Stimulated activated memory B cell treated with anti-CD40 and anti-IgM and Interleukin-4, amounts not matched to agents 10 μg/mL and 1 μg/mL and 100 μg/mL, for 72 hours (primary cell): ENCODE results near the gene FBXO8.

Experiments used
- ATAC-seq: fragments of 150-1000 bp; cut with Tn5 transposase; 2 replicates; pipeline ENCODE4 v1.10.0; 2021
- H3K27ac Mint-ChIP-seq: one replicate; pipeline ENCODE4 v1.8.0; 2022; ENCODE audit warnings: mild to moderate bottlenecking, mixed read lengths
- H3K27me3 Mint-ChIP-seq: one replicate; pipeline ENCODE4 v1.8.0; 2022; ENCODE audit warnings: mixed read lengths
- H3K36me3 Mint-ChIP-seq: one replicate; pipeline ENCODE4 v1.8.0; 2022; ENCODE audit warnings: mixed read lengths
- H3K4me1 Mint-ChIP-seq: one replicate; pipeline ENCODE4 v1.8.0; 2022; ENCODE audit warnings: mixed read lengths
- H3K4me3 Mint-ChIP-seq: one replicate; pipeline ENCODE4 v1.8.0; 2022; ENCODE audit warnings: mild to moderate bottlenecking, moderate library complexity, mixed read lengths
- H3K9me3 Mint-ChIP-seq: one replicate; pipeline ENCODE4 v1.8.0; 2022; ENCODE audit warnings: mixed read lengths

FBXO8 gene, protein sequence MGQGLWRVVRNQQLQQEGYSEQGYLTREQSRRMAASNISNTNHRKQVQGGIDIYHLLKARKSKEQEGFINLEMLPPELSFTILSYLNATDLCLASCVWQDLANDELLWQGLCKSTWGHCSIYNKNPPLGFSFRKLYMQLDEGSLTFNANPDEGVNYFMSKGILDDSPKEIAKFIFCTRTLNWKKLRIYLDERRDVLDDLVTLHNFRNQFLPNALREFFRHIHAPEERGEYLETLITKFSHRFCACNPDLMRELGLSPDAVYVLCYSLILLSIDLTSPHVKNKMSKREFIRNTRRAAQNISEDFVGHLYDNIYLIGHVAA

GRCh38 chr4:174283507-174284471, at the start of gene FBXO8, which contains the start of gene CEP44:
FBXO8 (minus strand) TSS chr4:174283667; CDS start chr4:174263092, 20,575 bp downstream.
CEP44 (plus strand) TSS chr4:174283911; CDS start chr4:174299122, 15,211 bp downstream.
- no peaks in the 10 kb centered on the region for H3K9me3 Mint-ChIP-seq
- H3K27ac Mint-ChIP-seq: peak within 1 kb of the TSS; percentile 99
- ATAC-seq: peak; percentile 86
- H3K4me3 Mint-ChIP-seq: peak within 1 kb of the TSS; percentile 100
- H3K36me3 Mint-ChIP-seq: peaks cover 19% of the 10 kb centered on the region
- peaks cover 63% of the 10 kb centered on the region for H3K4me1 Mint-ChIP-seq
- no peaks in the 10 kb centered on the region for H3K27me3 Mint-ChIP-seq

DNA sequence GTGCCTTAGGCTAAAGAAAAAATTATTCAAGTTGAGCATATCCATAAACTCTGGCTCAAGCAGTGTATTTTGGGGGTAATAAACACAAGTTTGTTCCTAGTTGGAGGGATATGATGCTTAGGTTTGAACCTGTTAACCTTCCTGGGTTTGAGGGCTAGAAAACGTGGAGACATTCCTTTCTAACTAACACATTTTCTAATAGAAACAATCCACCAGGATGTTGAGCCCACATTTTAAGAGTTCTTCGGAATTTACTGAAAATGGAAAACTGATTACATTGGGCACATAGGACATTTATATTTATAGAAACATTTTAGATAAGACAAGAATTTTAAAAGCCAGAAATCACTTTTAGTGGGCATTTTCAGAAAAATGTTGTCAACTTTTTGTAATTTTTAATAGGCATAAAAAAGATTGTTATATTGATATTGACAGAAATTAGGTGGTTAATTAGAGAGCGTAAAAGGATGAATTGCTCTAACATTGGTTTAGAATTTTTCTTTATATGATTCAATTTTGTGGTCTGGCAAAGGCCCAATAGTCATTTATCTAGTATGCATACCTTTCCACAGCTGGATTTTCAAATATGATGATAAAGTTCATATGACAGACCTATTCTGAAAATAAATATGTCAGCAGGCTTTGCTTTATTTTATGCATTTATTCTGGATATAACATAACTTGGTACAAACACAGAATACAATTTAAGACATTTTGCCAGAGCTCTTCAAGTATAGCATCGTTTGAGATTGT, 49.5 kb upstream of the FBXO8 start:
- Mint-ChIP-seq H3K36me3 (peaks cover 5% of the 10 kb centered on the region), H3K4me3 (no peak overlapping the region), H3K27me3 (no peaks in the 10 kb centered on the region)

DNA sequence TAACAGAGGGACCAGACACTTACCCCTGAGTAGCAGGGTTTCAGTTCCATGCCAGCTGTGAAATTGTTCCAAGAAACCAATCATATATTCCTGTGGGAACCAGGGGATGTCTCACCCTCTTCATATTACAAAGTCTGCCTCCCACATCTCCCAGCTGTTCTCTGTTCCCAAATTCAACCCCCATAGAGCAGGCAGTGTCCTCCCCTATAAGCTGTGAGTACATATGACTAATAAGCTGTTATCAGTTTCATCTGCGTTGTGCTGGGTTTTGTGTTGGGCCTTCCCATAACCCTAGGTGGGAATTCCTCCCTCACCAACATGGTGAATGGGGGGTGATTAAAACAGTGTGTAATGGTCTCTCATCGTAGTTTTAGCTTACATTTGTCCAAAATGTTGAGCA, 41.3 kb upstream of the FBXO8 start:
- Mint-ChIP-seq H3K4me3 (no peak overlapping the region), H3K4me1 (no peaks in the 10 kb centered on the region)
- ATAC-seq: no peak

More for the DNA sequence above, 49.5 kb upstream of the FBXO8 start:
- ATAC-seq: no peak
- no peaks in the 10 kb centered on the region for H3K4me1 Mint-ChIP-seq
- no peak overlapping the region for H3K27ac Mint-ChIP-seq
- no peaks in the 10 kb centered on the region for H3K9me3 Mint-ChIP-seq

DNA sequence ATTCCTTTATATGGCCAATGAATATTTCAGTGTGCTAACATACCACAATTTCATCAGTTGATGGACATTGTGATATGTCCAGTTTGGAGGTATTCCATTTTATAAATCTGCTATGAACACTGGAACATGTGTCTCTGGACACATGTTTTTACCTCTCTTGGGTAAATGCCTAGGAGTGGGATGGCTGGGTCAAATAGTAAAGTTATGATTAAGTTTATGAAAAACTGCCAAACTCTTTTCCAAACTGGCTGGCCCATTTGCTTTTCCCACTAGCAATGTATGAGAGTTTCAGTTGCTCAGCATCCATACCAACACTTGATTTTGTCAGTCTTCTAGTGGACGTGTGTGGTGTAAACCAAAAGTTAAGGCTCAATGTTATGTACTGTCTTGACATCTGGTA, 40.8 kb upstream of the FBXO8 start:
- Mint-ChIP-seq H3K27me3 (no peaks in the 10 kb centered on the region), H3K27ac (no peak overlapping the region), H3K36me3 (no peaks in the 10 kb centered on the region), H3K4me1 (no peaks in the 10 kb centered on the region), H3K4me3 (no peak overlapping the region), H3K9me3 (no peaks in the 10 kb centered on the region)
- ATAC-seq: no peak

More for the DNA sequence above, 41.3 kb upstream of the FBXO8 start:
- Mint-ChIP-seq H3K36me3 (no peaks in the 10 kb centered on the region), H3K9me3 (no peaks in the 10 kb centered on the region), H3K27me3 (no peaks in the 10 kb centered on the region), H3K27ac (no peak overlapping the region)

GRCh38 chr4:174320494-174321199, 37.2 kb upstream of the FBXO8 start:
- H3K9me3 Mint-ChIP-seq: no peaks in the 10 kb centered on the region
- no peaks in the 10 kb centered on the region for H3K27me3 Mint-ChIP-seq
- H3K4me1 Mint-ChIP-seq: no peaks in the 10 kb centered on the region
- H3K27ac Mint-ChIP-seq: no peak overlapping the region
- H3K4me3 Mint-ChIP-seq: no peak overlapping the region
- H3K36me3 Mint-ChIP-seq: no peaks in the 10 kb centered on the region
- no peak for ATAC-seq

GRCh38 chr4:174318829-174319764, 35.6 kb upstream of the FBXO8 start:
- Mint-ChIP-seq H3K27ac (no peak overlapping the region), H3K4me1 (no peaks in the 10 kb centered on the region), H3K36me3 (peaks cover 5% of the 10 kb centered on the region), H3K27me3 (no peaks in the 10 kb centered on the region), H3K9me3 (no peaks in the 10 kb centered on the region), H3K4me3 (no peak overlapping the region)
- no peak for ATAC-seq

DNA sequence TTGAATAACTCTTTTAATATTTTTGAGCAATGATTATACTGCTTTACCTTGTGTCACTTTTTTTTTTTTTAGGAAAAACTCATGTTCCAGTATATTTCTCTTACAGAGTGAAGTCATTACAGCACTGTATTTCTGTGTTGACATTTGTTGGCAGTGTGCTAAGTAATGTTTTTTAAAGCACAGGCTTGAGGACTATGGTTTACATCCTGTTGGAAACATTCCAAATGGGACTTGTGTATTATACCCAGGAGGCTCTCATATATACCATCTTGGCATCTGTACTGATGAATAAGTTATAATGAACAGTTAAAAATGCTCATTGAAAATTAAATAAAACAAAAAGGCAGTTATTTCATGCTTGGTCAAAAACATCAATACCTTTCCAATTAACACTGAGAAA, 34.1 kb upstream of the FBXO8 start:
- no peak for ATAC-seq
- H3K36me3 Mint-ChIP-seq: peaks cover 17% of the 10 kb centered on the region
- no peak overlapping the region for H3K4me3 Mint-ChIP-seq
- no peak overlapping the region for H3K27ac Mint-ChIP-seq
- H3K27me3 Mint-ChIP-seq: no peaks in the 10 kb centered on the region
- H3K4me1 Mint-ChIP-seq: no peaks in the 10 kb centered on the region
- no peaks in the 10 kb centered on the region for H3K9me3 Mint-ChIP-seq

GRCh38 chr4:174316954-174317353, 33.5 kb upstream of the FBXO8 start:
- H3K27me3 Mint-ChIP-seq: no peaks in the 10 kb centered on the region
- no peak overlapping the region for H3K4me3 Mint-ChIP-seq
- no peak for ATAC-seq
- peaks cover 18% of the 10 kb centered on the region for H3K36me3 Mint-ChIP-seq
- H3K9me3 Mint-ChIP-seq: no peaks in the 10 kb centered on the region
- no peak overlapping the region for H3K27ac Mint-ChIP-seq
- no peaks in the 10 kb centered on the region for H3K4me1 Mint-ChIP-seq

- Mint-ChIP-seq H3K4me1 (no peaks in the 10 kb centered on the region), H3K27me3 (no peaks in the 10 kb centered on the region), H3K9me3 (no peaks in the 10 kb centered on the region), H3K27ac (no peak overlapping the region), H3K36me3 (peaks cover 18% of the 10 kb centered on the region), H3K4me3 (no peak overlapping the region)
- no peak for ATAC-seq
These were observed 33.1 kb upstream of the FBXO8 start for GRCh38 chr4:174316546-174316945.

GRCh38 chr4:174314770-174315169, 31.3 kb upstream of the FBXO8 start:
- H3K9me3 Mint-ChIP-seq: no peaks in the 10 kb centered on the region
- no peak for ATAC-seq
- H3K36me3 Mint-ChIP-seq: peaks cover 18% of the 10 kb centered on the region
- H3K27ac Mint-ChIP-seq: no peak overlapping the region
- no peak overlapping the region for H3K4me3 Mint-ChIP-seq
- H3K4me1 Mint-ChIP-seq: no peaks in the 10 kb centered on the region
- no peaks in the 10 kb centered on the region for H3K27me3 Mint-ChIP-seq

DNA sequence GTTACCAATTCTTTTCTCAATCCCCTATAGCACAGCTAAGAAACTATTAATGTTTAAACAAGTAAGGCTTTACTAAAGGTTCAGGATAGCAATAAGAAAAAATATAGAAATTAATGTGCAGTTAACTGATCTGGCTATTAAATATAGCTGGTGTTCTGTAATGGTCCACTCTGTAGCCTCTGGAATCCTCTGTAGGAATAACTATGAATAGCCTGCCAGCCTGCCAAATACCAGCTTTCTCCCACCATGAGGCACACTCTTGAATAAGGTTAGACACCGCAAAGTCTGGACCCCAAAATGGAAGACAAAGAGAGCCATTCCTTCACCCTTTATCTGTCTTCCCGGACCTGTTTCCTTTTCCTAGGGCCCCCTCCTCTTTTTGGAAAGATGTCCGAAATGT, 30.8 kb upstream of the FBXO8 start:
- ATAC-seq: no peak
- H3K27ac Mint-ChIP-seq: no peak overlapping the region
- H3K36me3 Mint-ChIP-seq: peaks cover 19% of the 10 kb centered on the region
- H3K9me3 Mint-ChIP-seq: no peaks in the 10 kb centered on the region
- no peaks in the 10 kb centered on the region for H3K4me1 Mint-ChIP-seq
- H3K27me3 Mint-ChIP-seq: no peaks in the 10 kb centered on the region
- H3K4me3 Mint-ChIP-seq: no peak overlapping the region

GRCh38 chr4:174312993-174313392, 29.5 kb upstream of the FBXO8 start:
- Mint-ChIP-seq H3K36me3 (peaks cover 29% of the 10 kb centered on the region), H3K4me3 (no peak overlapping the region), H3K27ac (no peak overlapping the region), H3K4me1 (no peaks in the 10 kb centered on the region), H3K27me3 (no peaks in the 10 kb centered on the region), H3K9me3 (no peaks in the 10 kb centered on the region)
- ATAC-seq: no peak

GRCh38 chr4:174307694-174308093, 24.2 kb upstream of the FBXO8 start:
- Mint-ChIP-seq H3K4me3 (no peak overlapping the region), H3K36me3 (peaks cover 36% of the 10 kb centered on the region), H3K4me1 (no peaks in the 10 kb centered on the region), H3K9me3 (no peaks in the 10 kb centered on the region), H3K27me3 (no peaks in the 10 kb centered on the region), H3K27ac (no peak overlapping the region)
- no peak for ATAC-seq

GRCh38 chr4:174305961-174306360, 22.5 kb upstream of the FBXO8 start:
- H3K27ac Mint-ChIP-seq: no peak overlapping the region
- H3K4me3 Mint-ChIP-seq: no peak overlapping the region
- ATAC-seq: no peak
- no peaks in the 10 kb centered on the region for H3K27me3 Mint-ChIP-seq
- H3K9me3 Mint-ChIP-seq: no peaks in the 10 kb centered on the region
- no peaks in the 10 kb centered on the region for H3K4me1 Mint-ChIP-seq
- peaks cover 44% of the 10 kb centered on the region for H3K36me3 Mint-ChIP-seq
